WI38 (cell line): ENCODE results near the gene PYGL.
"Not testable (repeated sequence)": the region's sequence is repeated elsewhere in the genome, so short reads cannot be mapped to it uniquely, and the experiment has no call there.

Experiments
- H3K4me3 ChIP-seq: 2 replicates; pipeline ENCODE4 v1.5.1; 2011; ENCODE audit warnings: low read depth, mild to moderate bottlenecking, control low read depth, low read length
- TF ChIP-seq, protein P1 (sequence below): IDR thresholded peaks from 2 replicates; pipeline ENCODE4 v1.5.1; 2012; ENCODE audit warnings: low read depth, mild to moderate bottlenecking, control low read depth, low read length

Gene PYGL

DNA sequence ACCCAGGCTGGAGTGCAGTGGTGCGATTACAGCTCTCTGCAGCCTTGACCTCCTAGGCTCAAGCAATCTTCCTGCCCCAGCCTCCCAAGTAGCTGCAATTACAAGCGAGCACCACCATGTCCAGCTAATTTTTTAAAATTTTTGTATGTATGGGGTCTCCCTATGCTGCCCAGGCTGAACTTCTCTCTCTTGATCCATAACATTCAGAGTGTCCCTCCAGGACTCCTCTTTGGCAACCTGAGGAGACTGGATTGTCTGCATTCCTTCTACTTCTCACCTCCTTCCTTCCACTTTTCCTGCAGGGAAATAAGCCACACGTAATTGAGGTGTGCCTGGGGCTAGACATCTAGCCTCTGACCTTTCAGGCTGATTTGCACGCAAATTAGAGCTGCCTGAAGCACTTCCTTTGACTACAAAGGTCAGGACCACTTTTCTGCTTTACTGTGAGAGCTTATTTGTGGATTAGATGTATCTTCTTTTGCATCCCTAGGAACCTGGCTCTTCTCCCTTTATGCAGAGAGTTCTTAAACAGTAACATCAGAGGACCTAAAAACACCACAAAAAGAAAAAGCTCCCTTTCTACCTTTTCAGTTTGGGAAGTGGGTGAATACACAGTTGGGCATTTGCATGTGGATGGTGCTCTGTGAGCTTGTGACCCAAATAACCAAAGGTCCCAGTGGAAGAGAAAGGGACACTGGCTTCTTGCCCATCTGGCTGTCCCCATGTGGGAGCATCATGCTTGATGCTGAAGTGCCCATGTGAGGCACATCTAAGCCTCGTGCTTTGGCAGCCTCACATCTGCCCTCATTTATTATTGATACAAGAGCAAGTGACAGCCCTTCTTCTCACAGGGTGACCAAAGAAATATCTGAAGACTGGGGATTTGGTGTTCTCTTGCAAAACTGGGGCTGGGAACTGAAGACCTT, 33.5 kb downstream of the PYGL start:
- no peak overlapping the region for H3K4me3 ChIP-seq
- TF ChIP-seq, protein P1, sequence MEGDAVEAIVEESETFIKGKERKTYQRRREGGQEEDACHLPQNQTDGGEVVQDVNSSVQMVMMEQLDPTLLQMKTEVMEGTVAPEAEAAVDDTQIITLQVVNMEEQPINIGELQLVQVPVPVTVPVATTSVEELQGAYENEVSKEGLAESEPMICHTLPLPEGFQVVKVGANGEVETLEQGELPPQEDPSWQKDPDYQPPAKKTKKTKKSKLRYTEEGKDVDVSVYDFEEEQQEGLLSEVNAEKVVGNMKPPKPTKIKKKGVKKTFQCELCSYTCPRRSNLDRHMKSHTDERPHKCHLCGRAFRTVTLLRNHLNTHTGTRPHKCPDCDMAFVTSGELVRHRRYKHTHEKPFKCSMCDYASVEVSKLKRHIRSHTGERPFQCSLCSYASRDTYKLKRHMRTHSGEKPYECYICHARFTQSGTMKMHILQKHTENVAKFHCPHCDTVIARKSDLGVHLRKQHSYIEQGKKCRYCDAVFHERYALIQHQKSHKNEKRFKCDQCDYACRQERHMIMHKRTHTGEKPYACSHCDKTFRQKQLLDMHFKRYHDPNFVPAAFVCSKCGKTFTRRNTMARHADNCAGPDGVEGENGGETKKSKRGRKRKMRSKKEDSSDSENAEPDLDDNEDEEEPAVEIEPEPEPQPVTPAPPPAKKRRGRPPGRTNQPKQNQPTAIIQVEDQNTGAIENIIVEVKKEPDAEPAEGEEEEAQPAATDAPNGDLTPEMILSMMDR = no peak

DNA sequence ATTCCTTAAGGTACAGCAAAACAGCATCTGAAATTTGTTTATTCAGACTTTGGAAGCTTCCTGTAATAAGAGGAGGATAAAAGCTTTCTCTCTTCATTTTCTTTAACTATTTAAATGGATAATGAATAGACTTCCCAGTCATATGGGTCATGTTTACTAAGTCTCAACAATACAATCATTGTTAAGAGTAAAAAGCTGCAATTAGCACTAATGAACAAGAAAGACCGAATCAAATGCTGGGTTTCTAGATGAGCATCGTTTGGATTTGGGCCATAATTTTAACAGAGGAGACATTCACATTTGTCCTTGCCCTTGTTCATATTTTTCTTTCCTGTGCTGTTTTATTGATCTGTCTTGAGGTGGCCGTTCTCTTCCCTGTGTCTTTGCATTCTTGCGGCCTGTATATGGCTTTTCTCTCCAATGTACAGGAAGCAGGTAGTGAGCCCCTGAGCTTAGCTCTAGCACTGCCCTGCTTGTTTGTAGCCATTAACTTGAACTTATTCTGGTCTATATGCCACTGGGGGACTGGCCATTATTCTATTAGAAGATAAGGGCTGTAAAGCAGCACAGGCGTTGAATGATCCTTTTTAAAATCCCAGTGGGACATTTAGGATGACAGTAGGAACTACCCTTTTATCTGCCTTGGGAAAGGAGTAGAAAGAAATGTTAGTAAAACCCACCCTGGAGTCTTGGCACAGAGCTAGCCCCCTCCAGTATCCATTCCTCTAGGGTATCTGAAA, 37.8 kb downstream of the PYGL start:
- H3K4me3 ChIP-seq = no peak overlapping the region
- TF ChIP-seq, protein P1 = no peak

DNA sequence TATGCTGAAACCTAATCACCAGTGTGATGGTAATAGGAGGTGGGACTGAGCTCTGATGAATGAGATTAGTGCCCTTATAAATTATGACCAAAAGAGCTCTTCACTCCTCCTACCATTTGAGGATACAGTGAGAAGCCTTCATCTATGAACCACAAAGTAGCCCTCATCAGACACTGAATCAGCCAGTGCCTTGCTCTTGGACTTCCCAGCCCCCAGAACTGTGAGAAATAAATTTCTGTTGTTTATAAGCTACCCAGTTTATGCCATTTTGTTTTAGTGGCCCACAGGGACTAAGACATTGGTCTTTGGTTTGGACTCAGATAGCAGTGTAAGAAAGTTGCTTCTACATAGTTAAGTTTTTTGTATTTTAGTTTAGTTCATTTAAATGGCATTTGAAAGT, 39.6 kb downstream of the PYGL start:
- no peak overlapping the region for H3K4me3 ChIP-seq
- TF ChIP-seq, protein P1 = no peak

DNA sequence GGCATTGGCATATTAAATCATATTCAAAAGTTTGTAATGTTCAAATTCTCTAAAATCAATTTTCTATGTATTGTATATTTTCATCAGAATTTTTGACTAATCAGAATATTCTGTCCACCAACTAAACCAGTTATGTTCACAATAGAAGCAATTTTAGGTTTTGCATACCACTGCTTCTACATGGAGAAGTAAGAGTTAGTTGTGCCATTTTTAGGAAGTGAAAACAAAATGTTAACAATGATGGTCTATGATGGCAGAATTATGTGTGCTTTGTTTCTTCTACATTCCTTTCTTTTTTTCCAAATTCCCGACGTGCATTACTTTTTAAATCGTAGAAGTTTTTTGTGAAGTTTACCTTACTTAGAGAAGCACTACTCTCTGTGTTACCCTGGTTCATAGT, 42.9 kb downstream of the PYGL start:
- H3K4me3 ChIP-seq = no peak overlapping the region
- TF ChIP-seq, protein P1 = no peak

DNA sequence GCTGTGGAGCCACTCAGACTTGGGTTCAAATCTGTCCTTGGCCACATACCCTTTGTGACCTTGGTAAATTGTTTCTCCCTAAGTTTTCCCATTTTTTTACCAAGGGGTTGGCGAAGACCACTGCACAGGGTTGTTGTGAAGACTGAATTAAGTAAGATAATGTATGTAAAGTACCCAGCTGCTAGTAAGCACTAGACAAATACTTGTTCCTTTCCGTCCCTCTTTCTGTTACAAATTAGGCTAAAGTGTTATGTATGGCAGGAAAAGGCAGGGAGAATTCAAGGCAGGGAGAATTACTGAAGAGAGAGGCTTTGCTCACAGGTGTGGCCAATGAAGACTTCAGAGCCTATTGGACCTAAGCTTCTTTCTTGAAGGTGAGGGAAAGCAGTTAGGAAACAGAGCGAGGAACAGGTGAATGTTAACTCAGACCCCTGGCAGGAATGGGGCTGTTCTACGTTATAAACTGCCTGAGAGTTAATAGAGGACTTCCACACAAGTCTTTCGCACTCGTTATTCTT, 46.6 kb downstream of the PYGL start:
- H3K4me3 ChIP-seq = no peak overlapping the region
- TF ChIP-seq, protein P1 = no peak

DNA sequence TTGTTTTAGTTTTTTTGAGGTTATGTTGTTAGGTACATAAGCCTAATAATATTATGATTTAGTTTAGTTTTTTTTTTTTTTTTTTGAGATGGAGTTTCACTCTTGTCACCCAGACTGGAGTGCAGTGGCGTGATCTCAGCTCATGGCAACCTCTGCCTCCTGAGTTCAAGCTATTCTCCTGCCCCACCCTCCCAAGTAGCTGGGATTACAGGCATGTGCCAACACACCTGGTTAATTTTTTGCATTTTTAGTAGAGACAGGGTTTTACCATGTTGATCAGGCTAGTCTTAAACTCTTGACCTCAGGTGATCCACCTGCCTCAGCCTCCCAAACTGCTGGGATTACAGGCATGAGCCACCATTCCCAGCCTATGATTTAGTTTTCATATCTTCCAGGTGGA, 47.3 kb downstream of the PYGL start:
- not testable (repeated sequence) for H3K4me3 ChIP-seq

DNA sequence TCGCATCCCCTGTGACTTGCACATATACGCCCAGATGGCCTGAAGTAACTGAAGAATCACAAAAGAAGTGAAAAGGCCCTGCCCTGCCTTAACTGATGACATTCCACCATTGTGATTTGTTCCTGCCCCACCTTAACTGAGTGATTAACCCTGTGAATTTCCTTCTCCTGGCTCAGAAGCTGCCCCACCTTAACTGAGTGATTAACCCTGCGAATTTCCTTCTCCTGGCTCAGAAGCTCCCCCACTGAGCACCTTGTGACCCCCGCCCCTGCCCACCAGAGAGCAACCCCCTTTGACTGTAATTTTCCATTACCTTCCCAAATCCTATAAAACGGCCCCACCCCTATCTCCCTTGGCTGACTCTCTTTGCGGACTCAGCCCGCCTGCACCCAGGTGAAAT, 47.9 kb downstream of the PYGL start:
- not testable (repeated sequence) for H3K4me3 ChIP-seq

DNA sequence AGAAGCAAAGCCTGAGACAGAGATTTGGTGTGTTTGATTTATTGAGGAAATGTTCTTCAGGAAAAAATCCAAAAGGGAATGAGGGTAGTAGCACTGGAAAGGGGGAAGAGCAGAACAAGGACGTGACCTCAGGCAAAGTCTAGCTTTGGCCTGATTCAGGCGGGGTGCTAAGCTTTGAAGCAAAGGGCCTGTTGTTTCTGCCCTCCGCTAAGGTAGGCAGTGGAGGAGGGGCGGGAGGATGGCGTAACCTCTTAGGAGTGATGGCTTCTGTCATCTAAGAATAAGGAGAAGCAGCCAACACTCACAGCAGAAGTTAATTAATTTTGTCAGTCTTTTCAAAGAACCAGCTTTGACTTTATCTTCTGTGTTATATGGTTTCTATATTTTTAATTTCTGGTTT, 52.0 kb downstream of the PYGL start:
- H3K4me3 ChIP-seq = no peak overlapping the region
- TF ChIP-seq, protein P1 = no peak
